ENCODE measurements around the gene CYB5R4.
"Not testable (repeated sequence)": the region's sequence is repeated elsewhere in the genome, so short reads cannot be mapped to it uniquely, and the experiment has no call there.

Gene CYB5R4

DNA sequence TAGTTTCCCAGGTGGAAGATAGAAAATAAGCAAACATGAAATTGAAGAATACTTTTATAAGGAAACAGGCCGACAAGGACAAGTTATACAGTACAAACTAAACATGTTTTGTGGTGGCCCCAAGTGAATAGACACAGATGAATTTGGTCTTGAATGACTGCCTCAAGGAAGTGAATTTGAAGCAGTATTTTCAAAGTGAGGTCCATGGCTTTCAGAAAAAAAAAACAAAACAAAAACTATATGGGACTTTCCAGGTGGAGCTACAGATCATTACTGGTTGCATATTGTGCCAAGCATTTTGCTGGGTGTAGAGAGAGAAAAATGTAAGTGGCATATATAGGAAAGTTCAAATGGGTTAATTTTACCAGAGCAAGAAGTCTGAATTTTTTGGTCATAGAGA, 68.8 kb downstream of the CYB5R4 start:
- no peak overlapping the region for H4K8ac ChIP-seq (ENCODE audit: low read depth, low read length)
- H3K79me1 ChIP-seq (ENCODE audit: low read length): no peaks in the 10 kb centered on the region
- H3K27ac ChIP-seq (ENCODE audit: low read depth, low read length): no peak overlapping the region
- no peak overlapping the region for H2AK5ac ChIP-seq (ENCODE audit: low read length)
- no peaks in the 10 kb centered on the region for H3K27me3 ChIP-seq (ENCODE audit: insufficient read depth, low read length)
- no peak overlapping the region for H2BK120ac ChIP-seq (ENCODE audit: insufficient read depth, low read length, poor library complexity)
- no peaks in the 10 kb centered on the region for H3K36me3 ChIP-seq (ENCODE audit: control insufficient read depth in 1 of 2, insufficient read depth in 2 of 2, low read length in 2 of 2)
- no CpG with 5 or more reads among the region's 1 CpG for WGBS (ENCODE audit: extremely low coverage, insufficient coverage, insufficient read length)
- no peak overlapping the region for H3K4me2 ChIP-seq (ENCODE audit: low read length)
- no peak overlapping the region for H4K12ac ChIP-seq (ENCODE audit: low read depth, low read length)
- H3K9me3 ChIP-seq (ENCODE audit: insufficient read depth, low read depth, low read length): no peaks in the 10 kb centered on the region
- H3K23ac ChIP-seq (ENCODE audit: low read length): no peak overlapping the region
- H3K79me2 ChIP-seq (ENCODE audit: control insufficient read depth, insufficient read depth, low read length, poor library complexity): no peaks in the 10 kb centered on the region
- H3K9ac ChIP-seq (ENCODE audit: low read length): no peak overlapping the region
- no peak for DNase-seq
- no peak overlapping the region for H2BK12ac ChIP-seq (ENCODE audit: low read length)
- H3K4ac ChIP-seq (ENCODE audit: low read depth, low read length): no peak overlapping the region
- H2AFZ ChIP-seq (ENCODE audit: insufficient read depth, low read length, poor library complexity): no peak overlapping the region
- no peak overlapping the region for H2BK5ac ChIP-seq (ENCODE audit: low read depth, low read length, poor library complexity)
- no peak overlapping the region for H3K18ac ChIP-seq (ENCODE audit: low read length)
- H3K4me3 ChIP-seq (ENCODE audit: low read depth, low read length): no peak overlapping the region
- peaks cover 2 to 3% of the 10 kb centered on the region in 2 experiments for H3K4me1 ChIP-seq (ENCODE audit: control insufficient read depth in 1 of 2, insufficient read depth in 2 of 2, low read length in 2 of 2)
- no peak overlapping the region for H3K14ac ChIP-seq (ENCODE audit: low read length)
- H4K91ac ChIP-seq (ENCODE audit: low read depth, low read length): no peak overlapping the region

DNA sequence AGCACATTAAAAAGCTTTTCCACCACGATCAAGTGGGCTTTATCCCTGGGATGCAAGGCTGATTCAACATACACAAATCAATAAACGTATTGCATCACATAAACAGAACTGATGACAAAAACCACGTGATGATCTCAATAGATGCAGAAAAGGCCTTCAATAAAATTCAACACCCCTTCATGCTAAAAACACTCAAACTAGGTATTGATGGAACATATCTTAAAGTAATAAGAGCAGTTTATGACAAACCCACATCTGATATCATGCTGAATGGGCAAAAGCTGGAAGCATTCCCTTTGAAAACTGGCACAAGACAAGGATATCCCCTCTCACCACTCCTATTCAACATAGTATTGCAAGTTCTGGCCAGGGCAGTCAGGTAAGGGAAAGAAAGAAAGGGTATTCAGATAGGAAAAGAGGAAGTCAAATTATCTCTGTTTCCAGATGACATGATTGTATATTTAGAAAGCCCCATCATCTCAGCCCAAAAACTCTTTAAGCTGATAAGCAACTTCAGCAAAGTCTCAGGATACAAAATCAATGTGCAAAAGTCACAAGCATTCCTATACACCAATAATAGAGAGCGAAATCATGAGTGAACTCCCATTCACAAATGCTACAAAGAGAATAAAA, 86.8 kb downstream of the CYB5R4 start:
- not testable (repeated sequence) for H3K4ac ChIP-seq (ENCODE audit: low read depth, low read length); H4K91ac ChIP-seq (ENCODE audit: low read depth, low read length); H2BK5ac ChIP-seq (ENCODE audit: low read depth, low read length, poor library complexity); H2BK12ac ChIP-seq (ENCODE audit: low read length); H3K23ac ChIP-seq (ENCODE audit: low read length); H3K4me1 ChIP-seq (ENCODE audit: control insufficient read depth in 1 of 2, insufficient read depth in 2 of 2, low read length in 2 of 2); H3K27me3 ChIP-seq (ENCODE audit: insufficient read depth, low read length); H3K79me2 ChIP-seq (ENCODE audit: control insufficient read depth, insufficient read depth, low read length, poor library complexity); H2AK5ac ChIP-seq (ENCODE audit: low read length); H4K12ac ChIP-seq (ENCODE audit: low read depth, low read length); H3K9ac ChIP-seq (ENCODE audit: low read length); DNase-seq; H3K27ac ChIP-seq (ENCODE audit: low read depth, low read length); H4K8ac ChIP-seq (ENCODE audit: low read depth, low read length); H3K9me3 ChIP-seq (ENCODE audit: insufficient read depth, low read depth, low read length); H2AFZ ChIP-seq (ENCODE audit: insufficient read depth, low read length, poor library complexity); H3K4me2 ChIP-seq (ENCODE audit: low read length); H3K14ac ChIP-seq (ENCODE audit: low read length); H2BK120ac ChIP-seq (ENCODE audit: insufficient read depth, low read length, poor library complexity); H3K79me1 ChIP-seq (ENCODE audit: low read length); H3K4me3 ChIP-seq (ENCODE audit: low read depth, low read length); H3K18ac ChIP-seq (ENCODE audit: low read length)
- peaks cover 5 to 11% of the 10 kb centered on the region in 2 experiments for H3K36me3 ChIP-seq (ENCODE audit: control insufficient read depth in 1 of 2, insufficient read depth in 2 of 2, low read length in 2 of 2)
- WGBS (ENCODE audit: extremely low coverage, insufficient coverage, insufficient read length): no CpG with 5 or more reads among the region's 4 CpGs

DNA sequence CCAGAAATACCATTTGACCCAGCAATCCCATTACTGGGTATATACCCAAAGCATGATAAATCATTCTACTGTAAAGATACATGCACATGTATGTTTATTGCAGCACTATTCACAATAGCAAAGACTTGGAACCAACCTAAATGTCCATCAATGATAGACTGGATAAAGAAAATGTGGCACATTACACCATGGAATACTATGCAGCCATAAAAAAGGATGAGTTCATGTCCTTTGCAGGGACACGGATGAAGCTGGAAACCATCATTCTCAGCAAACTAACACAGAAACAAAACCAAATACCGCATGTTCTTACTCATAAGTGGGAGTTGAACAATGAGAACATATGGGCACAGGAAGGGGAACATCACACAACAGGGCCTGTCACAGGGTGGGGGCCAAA, 88.5 kb downstream of the CYB5R4 start:
- H2BK12ac ChIP-seq (ENCODE audit: low read length); H2AK5ac ChIP-seq (ENCODE audit: low read length); DNase-seq; H3K4me1 ChIP-seq (ENCODE audit: control insufficient read depth in 1 of 2, insufficient read depth in 2 of 2, low read length in 2 of 2); H3K79me1 ChIP-seq (ENCODE audit: low read length); H3K79me2 ChIP-seq (ENCODE audit: control insufficient read depth, insufficient read depth, low read length, poor library complexity); H3K27ac ChIP-seq (ENCODE audit: low read depth, low read length); H3K18ac ChIP-seq (ENCODE audit: low read length); H3K27me3 ChIP-seq (ENCODE audit: insufficient read depth, low read length); H4K91ac ChIP-seq (ENCODE audit: low read depth, low read length); H4K8ac ChIP-seq (ENCODE audit: low read depth, low read length); H4K12ac ChIP-seq (ENCODE audit: low read depth, low read length); H3K36me3 ChIP-seq (ENCODE audit: control insufficient read depth in 1 of 2, insufficient read depth in 2 of 2, low read length in 2 of 2); H3K4ac ChIP-seq (ENCODE audit: low read depth, low read length); H3K4me3 ChIP-seq (ENCODE audit: low read depth, low read length); H2BK120ac ChIP-seq (ENCODE audit: insufficient read depth, low read length, poor library complexity); H3K9me3 ChIP-seq (ENCODE audit: insufficient read depth, low read depth, low read length); H2BK5ac ChIP-seq (ENCODE audit: low read depth, low read length, poor library complexity); H3K9ac ChIP-seq (ENCODE audit: low read length); H3K14ac ChIP-seq (ENCODE audit: low read length); H2AFZ ChIP-seq (ENCODE audit: insufficient read depth, low read length, poor library complexity); H3K4me2 ChIP-seq (ENCODE audit: low read length); H3K23ac ChIP-seq (ENCODE audit: low read length): not testable (repeated sequence)
- WGBS (ENCODE audit: extremely low coverage, insufficient coverage, insufficient read length): no CpG with 5 or more reads among the region's 2 CpGs

DNA sequence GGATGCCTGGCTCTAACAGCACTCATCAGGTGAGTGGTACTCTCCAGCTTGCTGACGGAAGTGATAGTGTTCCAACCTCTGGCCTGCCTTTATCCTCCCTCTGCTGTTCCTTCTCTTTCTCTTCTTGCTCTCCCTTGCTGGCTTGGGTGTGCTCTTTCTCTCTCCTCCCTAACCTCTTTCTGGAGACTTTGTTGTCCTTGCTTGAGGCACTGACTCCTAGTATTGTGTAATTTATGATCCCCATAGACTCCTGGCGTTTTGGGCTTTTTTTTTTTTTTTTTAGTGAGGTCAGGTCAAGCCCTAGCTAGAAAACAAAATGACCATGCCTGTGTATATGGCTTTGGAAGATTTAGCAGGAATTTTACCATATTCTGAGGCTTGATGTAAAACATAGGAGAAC, 89.4 kb downstream of the CYB5R4 start:
- no peak overlapping the region for H3K4me3 ChIP-seq (ENCODE audit: low read depth, low read length)

More for the DNA sequence above, 89.4 kb downstream of the CYB5R4 start:
- no peak overlapping the region for H2BK120ac ChIP-seq (ENCODE audit: insufficient read depth, low read length, poor library complexity)
- no peak overlapping the region for H3K14ac ChIP-seq (ENCODE audit: low read length)
- H3K4ac ChIP-seq (ENCODE audit: low read depth, low read length): no peak overlapping the region
- no peak overlapping the region for H3K9ac ChIP-seq (ENCODE audit: low read length)
- no peak overlapping the region for H3K4me2 ChIP-seq (ENCODE audit: low read length)
- no peaks in the 10 kb centered on the region for H3K79me1 ChIP-seq (ENCODE audit: low read length)
- WGBS (ENCODE audit: extremely low coverage, insufficient coverage, insufficient read length): no CpG with 5 or more reads among the region's 2 CpGs
- H3K9me3 ChIP-seq (ENCODE audit: insufficient read depth, low read depth, low read length): no peaks in the 10 kb centered on the region
- H2BK5ac ChIP-seq (ENCODE audit: low read depth, low read length, poor library complexity): no peak overlapping the region
- no peak overlapping the region for H3K27ac ChIP-seq (ENCODE audit: low read depth, low read length)
- no peak overlapping the region for H4K91ac ChIP-seq (ENCODE audit: low read depth, low read length)
- no peaks in the 10 kb centered on the region for H3K4me1 ChIP-seq (ENCODE audit: control insufficient read depth in 1 of 2, insufficient read depth in 2 of 2, low read length in 2 of 2)
- H2BK12ac ChIP-seq (ENCODE audit: low read length): no peak overlapping the region
- H3K23ac ChIP-seq (ENCODE audit: low read length): no peak overlapping the region
- no peak overlapping the region for H4K8ac ChIP-seq (ENCODE audit: low read depth, low read length)
- no peak overlapping the region for H3K18ac ChIP-seq (ENCODE audit: low read length)
- H4K12ac ChIP-seq (ENCODE audit: low read depth, low read length): no peak overlapping the region
- H3K79me2 ChIP-seq (ENCODE audit: control insufficient read depth, insufficient read depth, low read length, poor library complexity): no peaks in the 10 kb centered on the region
- no peak overlapping the region for H2AFZ ChIP-seq (ENCODE audit: insufficient read depth, low read length, poor library complexity)
- H3K36me3 ChIP-seq (ENCODE audit: control insufficient read depth in 1 of 2, insufficient read depth in 2 of 2, low read length in 2 of 2): no peaks in the 10 kb centered on the region
- no peak overlapping the region for H2AK5ac ChIP-seq (ENCODE audit: low read length)
- no peak for DNase-seq
- no peaks in the 10 kb centered on the region for H3K27me3 ChIP-seq (ENCODE audit: insufficient read depth, low read length)
